ENCODE measurements around the gene AGBL1. TPM values are rescaled to one million over a fixed set of nuclear protein-coding genes. Genes with fewer than 3 reads are reported as not detected.
"Not testable (repeated sequence)": the region's sequence is repeated elsewhere in the genome, so short reads cannot be mapped to it uniquely, and the experiment has no call there.

Gene AGBL1
- total RNA-seq, 1 experiment from 2014 or later = under 0.01 TPM

GRCh38 chr15:86502301-86502700 lies 422.6 kb downstream of the AGBL1 start:
- DNase-seq (ENCODE audit: low read depth) = no peak

DNA sequence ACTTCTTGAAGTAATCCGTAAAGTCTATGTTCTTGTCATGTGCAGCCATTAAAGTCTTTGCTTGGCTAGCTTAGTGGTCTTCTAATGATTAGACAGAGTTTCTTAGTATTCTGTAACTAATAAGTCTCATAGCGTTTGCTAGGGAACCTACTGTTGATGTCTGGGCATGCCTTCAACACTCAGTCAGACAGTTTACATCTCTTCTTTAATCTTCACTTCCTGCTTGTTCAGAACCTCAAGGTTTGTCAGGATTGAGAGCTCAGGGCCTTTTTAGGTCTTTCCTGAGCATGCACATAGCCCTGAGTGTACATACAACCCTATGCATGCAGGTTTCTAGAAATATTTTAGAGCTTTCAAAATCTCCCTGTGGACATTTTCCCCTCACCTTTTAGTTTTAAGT lies 426.3 kb downstream of the AGBL1 start:
- no peak for DNase-seq (ENCODE audit: low read depth)

- DNase-seq (ENCODE audit: low read depth) = no peak
Observed at GRCh38 chr15:86506401-86506800, 426.7 kb downstream of the AGBL1 start.

- no peak for DNase-seq (ENCODE audit: low read depth)
Observed at GRCh38 chr15:86515625-86516024, 436.0 kb downstream of the AGBL1 start.

GRCh38 chr15:86522721-86523120 lies 443.1 kb downstream of the AGBL1 start:
- no peak for DNase-seq (ENCODE audit: low read depth)

GRCh38 chr15:86526938-86527690 lies 447.4 kb downstream of the AGBL1 start:
- no peak for DNase-seq (ENCODE audit: low read depth)

GRCh38 chr15:86528094-86528493 lies 448.4 kb downstream of the AGBL1 start:
- DNase-seq (ENCODE audit: low read depth) = not testable (repeated sequence)

- peak; percentile 4 for DNase-seq (ENCODE audit: low read depth)
Observed at GRCh38 chr15:86538141-86538540, 458.5 kb downstream of the AGBL1 start.

GRCh38 chr15:86540840-86541467 lies 461.3 kb downstream of the AGBL1 start:
- no peak for DNase-seq (ENCODE audit: low read depth)

GRCh38 chr15:86541540-86541939 lies 461.9 kb downstream of the AGBL1 start:
- no peak for DNase-seq (ENCODE audit: low read depth)

DNA sequence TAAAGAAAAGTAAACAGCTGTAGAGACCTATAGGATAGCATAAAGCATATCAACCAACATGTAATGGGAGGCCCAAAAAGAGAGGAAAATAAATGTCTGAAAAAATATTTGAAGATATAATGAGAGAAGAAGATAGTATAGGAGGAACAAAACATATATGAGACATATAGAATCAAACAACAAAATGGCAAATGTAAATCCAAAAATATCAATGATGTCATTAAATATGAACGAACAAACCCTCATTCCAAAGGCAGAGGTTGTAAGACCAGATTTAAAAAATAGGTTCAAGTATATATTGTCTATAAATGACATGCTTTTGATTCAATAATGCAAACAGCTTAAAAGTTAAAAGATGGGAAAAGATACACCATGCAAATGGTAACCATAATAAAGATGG lies 470.4 kb downstream of the AGBL1 start:
- no peak for DNase-seq (ENCODE audit: low read depth)

DNA sequence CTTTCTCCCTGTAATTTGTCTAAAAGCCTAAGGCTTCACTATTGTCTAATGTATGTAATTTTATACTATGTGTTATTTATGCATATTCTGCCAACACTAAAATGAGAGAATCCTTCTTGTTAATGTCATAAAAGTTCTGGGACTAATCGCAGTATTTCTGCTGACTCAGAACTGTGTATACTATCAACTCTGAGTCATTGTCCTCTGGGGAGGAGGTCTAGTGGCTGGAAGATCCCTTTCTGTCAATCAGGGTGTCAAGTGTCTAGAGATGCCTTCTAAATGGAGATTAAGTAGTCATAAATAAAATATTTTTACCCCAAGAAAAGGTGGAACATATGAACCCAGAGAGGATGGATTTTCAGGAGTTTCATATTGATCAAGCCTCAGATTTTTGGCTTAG lies 473.4 kb downstream of the AGBL1 start:
- peak; percentile 29 for DNase-seq (ENCODE audit: low read depth)

- no peak for DNase-seq (ENCODE audit: low read depth)
Observed at GRCh38 chr15:86555098-86555497, 475.4 kb downstream of the AGBL1 start.

- DNase-seq (ENCODE audit: low read depth) = peak; percentile 15
Observed at GRCh38 chr15:86555939-86556338, 476.3 kb downstream of the AGBL1 start.

- peak; percentile 2 for DNase-seq (ENCODE audit: low read depth)
Observed at GRCh38 chr15:86556396-86557017, 476.8 kb downstream of the AGBL1 start.

DNA sequence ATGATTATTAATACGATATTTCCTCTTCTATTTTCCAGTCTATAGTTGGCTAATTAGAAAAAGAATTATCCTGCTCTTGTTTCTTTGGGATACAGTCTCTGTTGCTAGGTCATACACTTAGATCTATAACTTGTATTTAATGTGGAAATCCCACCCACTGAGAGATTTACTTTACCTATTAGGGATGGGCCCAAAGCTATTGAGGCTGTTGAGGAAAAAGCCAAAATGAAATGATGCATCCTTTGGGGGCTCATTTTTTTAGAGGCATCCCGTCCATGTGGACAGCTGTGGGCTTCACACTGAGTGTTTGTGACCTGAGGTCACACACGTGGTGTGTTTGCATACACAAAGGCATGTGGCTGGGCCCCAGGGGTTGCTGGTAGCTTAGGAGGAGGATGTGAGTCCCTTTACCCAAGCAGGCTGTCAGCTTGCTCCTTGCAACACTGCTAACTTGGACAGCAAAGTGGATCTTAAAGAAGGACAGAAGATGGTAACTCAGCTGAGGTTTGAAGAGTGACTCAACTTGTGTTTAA lies 477.4 kb downstream of the AGBL1 start:
- DNase-seq (ENCODE audit: low read depth) = peak; percentile 19

- no peak for DNase-seq (ENCODE audit: low read depth)
Observed at GRCh38 chr15:86558252-86558651, 478.6 kb downstream of the AGBL1 start.

DNA sequence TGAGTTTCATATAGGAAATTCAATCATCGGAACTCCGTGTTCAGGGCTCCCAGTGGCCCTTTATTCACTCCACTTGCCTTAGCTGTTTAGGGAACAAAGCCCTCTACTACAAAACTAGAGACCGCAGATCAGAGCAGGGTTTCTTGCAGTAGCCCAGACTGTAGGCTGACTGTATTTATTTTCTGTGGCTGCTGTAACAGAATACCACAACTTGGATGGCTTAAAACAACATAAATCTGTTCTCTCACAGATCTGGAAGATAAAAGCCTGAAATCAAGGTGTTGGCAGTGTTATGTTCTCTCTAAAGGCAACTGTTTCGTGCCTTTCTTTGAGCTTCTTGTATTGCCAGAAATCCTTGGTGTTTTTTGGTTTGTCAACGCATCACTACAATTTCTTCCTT lies 479.0 kb downstream of the AGBL1 start:
- DNase-seq (ENCODE audit: low read depth) = no peak

GRCh38 chr15:86568378-86568777 lies 488.7 kb downstream of the AGBL1 start:
- no peak for DNase-seq (ENCODE audit: low read depth)

GRCh38 chr15:86570738-86571137 lies 491.1 kb downstream of the AGBL1 start:
- DNase-seq (ENCODE audit: low read depth) = no peak

- DNase-seq (ENCODE audit: low read depth) = no peak
Observed at GRCh38 chr15:86571873-86572272, 492.2 kb downstream of the AGBL1 start.

DNA sequence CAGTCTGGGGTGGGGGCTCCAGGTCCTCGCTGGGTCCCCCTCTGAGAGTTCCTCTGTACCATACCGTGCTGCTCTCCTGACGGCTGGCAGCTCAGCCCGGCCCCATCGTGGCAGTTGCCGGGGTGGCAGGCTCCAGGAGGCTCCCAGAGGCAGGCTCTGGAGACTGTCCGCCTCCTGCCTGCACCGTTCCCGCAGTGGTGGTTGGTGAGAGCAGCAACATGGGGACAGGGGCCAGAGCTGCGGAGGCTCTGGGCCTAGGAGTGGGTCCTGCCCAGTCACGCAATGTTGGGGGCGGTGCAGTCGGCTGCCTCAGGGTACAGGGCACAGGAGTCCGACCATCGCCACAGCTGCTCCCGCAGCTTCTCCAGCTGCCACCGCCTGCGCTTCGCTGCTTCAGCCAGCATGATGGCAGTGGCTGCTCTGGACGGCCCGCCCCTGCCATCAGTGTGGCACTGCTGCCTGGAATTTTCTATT lies 492.7 kb downstream of the AGBL1 start:
- no peak for DNase-seq (ENCODE audit: low read depth)

Data from LHCN-M2 (cell line).